ENCODE measurements around the gene CTNS. TPM values are rescaled to one million over a fixed set of nuclear protein-coding genes. Genes with fewer than 3 reads are reported as not detected.

Gene CTNS
- polyA plus RNA-seq, 1 donor (not counting 4 experiments of a cell fraction or from before 2014, with no cell fraction given) = 7.4 TPM

DNA sequence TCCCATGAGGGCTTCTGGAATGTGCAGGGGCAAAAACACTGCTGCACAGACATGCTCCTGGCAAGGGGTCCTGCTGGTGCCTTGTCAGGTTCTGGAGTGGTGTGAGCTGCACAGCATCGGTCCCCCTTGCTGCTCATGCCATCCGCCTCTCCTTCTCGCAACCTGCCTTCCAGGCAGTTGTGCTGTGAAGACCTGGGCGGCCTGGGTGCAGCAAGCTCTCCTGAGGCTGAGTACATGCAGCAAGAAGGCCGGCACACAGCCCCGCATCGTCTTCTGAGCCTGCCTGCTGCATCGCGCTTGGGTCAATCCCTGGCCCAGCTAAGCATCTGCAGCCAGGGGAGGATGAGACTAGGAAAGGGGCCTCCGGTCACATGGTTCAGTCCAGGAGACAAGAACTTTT lies 26.9 kb upstream of the CTNS start:
- dilution Hi-C loops (cut with MboI; ENCODE audit: extremely low pct_ligation_motif_present, low sequenced_read_pairs) = no loop called here

GRCh38 chr17:3610523-3610922 lies 26.0 kb upstream of the CTNS start:
- no peak overlapping the region for H3K4me2 ChIP-seq (ENCODE audit: control insufficient read depth, extremely low read depth, insufficient read depth, low read depth, low read length)
- DNase-seq (ENCODE audit: low read depth, low spot score) = no peak
- H3K4me3 ChIP-seq (ENCODE audit: control insufficient read depth in 2 of 3, extremely low read depth in 1 of 3, insufficient read depth in 2 of 3, low read depth in 1 of 3, low read length in 3 of 3) = no peak overlapping the region
- H3K27ac ChIP-seq (ENCODE audit: control insufficient read depth, insufficient read depth, low read length) = no peak overlapping the region
- dilution Hi-C loops (cut with MboI; ENCODE audit: extremely low pct_ligation_motif_present, low sequenced_read_pairs) = no loop called here
- TF ChIP-seq, protein P1, sequence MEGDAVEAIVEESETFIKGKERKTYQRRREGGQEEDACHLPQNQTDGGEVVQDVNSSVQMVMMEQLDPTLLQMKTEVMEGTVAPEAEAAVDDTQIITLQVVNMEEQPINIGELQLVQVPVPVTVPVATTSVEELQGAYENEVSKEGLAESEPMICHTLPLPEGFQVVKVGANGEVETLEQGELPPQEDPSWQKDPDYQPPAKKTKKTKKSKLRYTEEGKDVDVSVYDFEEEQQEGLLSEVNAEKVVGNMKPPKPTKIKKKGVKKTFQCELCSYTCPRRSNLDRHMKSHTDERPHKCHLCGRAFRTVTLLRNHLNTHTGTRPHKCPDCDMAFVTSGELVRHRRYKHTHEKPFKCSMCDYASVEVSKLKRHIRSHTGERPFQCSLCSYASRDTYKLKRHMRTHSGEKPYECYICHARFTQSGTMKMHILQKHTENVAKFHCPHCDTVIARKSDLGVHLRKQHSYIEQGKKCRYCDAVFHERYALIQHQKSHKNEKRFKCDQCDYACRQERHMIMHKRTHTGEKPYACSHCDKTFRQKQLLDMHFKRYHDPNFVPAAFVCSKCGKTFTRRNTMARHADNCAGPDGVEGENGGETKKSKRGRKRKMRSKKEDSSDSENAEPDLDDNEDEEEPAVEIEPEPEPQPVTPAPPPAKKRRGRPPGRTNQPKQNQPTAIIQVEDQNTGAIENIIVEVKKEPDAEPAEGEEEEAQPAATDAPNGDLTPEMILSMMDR (optimal IDR thresholded peaks at IDR 0.05 in 1 of 3, IDR thresholded peaks at IDR 0.05 in 1 of 3, conservative IDR thresholded peaks at IDR 0.05 in 1 of 3; ENCODE audit: extremely low read depth in 1 of 3, insufficient read depth in 2 of 3, low read length in 3 of 3) = no peak
- no peak for TF ChIP-seq EZH2 (IDR thresholded peaks at IDR 0.05; ENCODE audit: low read length)
- H4K20me1 ChIP-seq (ENCODE audit: control insufficient read depth, extremely low read depth, insufficient read depth, low read length) = no peaks in the 10 kb centered on the region
- no peak overlapping the region for H3K9ac ChIP-seq (ENCODE audit: control insufficient read depth, extremely low read depth, insufficient read depth, low read length)
- H3K9me3 ChIP-seq (ENCODE audit: control insufficient read depth, low read depth, low read length) = no peaks in the 10 kb centered on the region
- peaks cover 22 to 27% of the 10 kb centered on the region in 2 experiments for H3K36me3 ChIP-seq (ENCODE audit: control insufficient read depth in 2 of 2, extremely low read depth in 1 of 2, insufficient read depth in 2 of 2, low read length in 2 of 2)
- H3K27me3 ChIP-seq (ENCODE audit: control insufficient read depth, extremely low read depth, insufficient read depth, low read length) = no peaks in the 10 kb centered on the region
- H3K9me1 ChIP-seq (ENCODE audit: control insufficient read depth, extremely low read depth, insufficient read depth, low read length) = no peaks in the 10 kb centered on the region
- no peak for FAIRE-seq
- peaks cover 4% of the 10 kb centered on the region for H3K4me1 ChIP-seq (ENCODE audit: control insufficient read depth, extremely low read depth, insufficient read depth, low read length)
- H3K79me2 ChIP-seq (ENCODE audit: control insufficient read depth, insufficient read depth, low read length) = no peaks in the 10 kb centered on the region
- H2AFZ ChIP-seq (ENCODE audit: control insufficient read depth, low read length) = no peak overlapping the region

More for the DNA sequence above, 26.9 kb upstream of the CTNS start:
- Histone ChIP-seq H3K79me2 (ENCODE audit: control insufficient read depth, insufficient read depth, low read length) (no peaks in the 10 kb centered on the region), H3K9me3 (ENCODE audit: control insufficient read depth, low read depth, low read length) (no peaks in the 10 kb centered on the region), H3K9ac (ENCODE audit: control insufficient read depth, extremely low read depth, insufficient read depth, low read length) (no peak overlapping the region), H3K27ac (ENCODE audit: control insufficient read depth, insufficient read depth, low read length) (no peak overlapping the region), H3K4me2 (ENCODE audit: control insufficient read depth, extremely low read depth, insufficient read depth, low read depth, low read length) (no peak overlapping the region), H4K20me1 (ENCODE audit: control insufficient read depth, extremely low read depth, insufficient read depth, low read length) (no peaks in the 10 kb centered on the region), H2AFZ (ENCODE audit: control insufficient read depth, low read length) (no peak overlapping the region), H3K36me3 (ENCODE audit: control insufficient read depth in 2 of 2, extremely low read depth in 1 of 2, insufficient read depth in 2 of 2, low read length in 2 of 2) (peaks cover 18 to 20% of the 10 kb centered on the region in 2 experiments), H3K4me3 (ENCODE audit: control insufficient read depth in 2 of 3, extremely low read depth in 1 of 3, insufficient read depth in 2 of 3, low read depth in 1 of 3, low read length in 3 of 3) (no peak overlapping the region), H3K9me1 (ENCODE audit: control insufficient read depth, extremely low read depth, insufficient read depth, low read length) (no peaks in the 10 kb centered on the region), H3K4me1 (ENCODE audit: control insufficient read depth, extremely low read depth, insufficient read depth, low read length) (peaks cover 4% of the 10 kb centered on the region), H3K27me3 (ENCODE audit: control insufficient read depth, extremely low read depth, insufficient read depth, low read length) (no peaks in the 10 kb centered on the region)
- TF ChIP-seq, protein P1 (optimal IDR thresholded peaks at IDR 0.05 in 1 of 3, IDR thresholded peaks at IDR 0.05 in 1 of 3, conservative IDR thresholded peaks at IDR 0.05 in 1 of 3; ENCODE audit: extremely low read depth in 1 of 3, insufficient read depth in 2 of 3, low read length in 3 of 3) = no peak
- TF ChIP-seq EZH2 (IDR thresholded peaks at IDR 0.05; ENCODE audit: low read length) = no peak
- FAIRE-seq = no peak
- DNase-seq (ENCODE audit: low read depth, low spot score) = no peak

Measured in keratinocyte (primary cell).